ENCODE measurements around the gene TMA16.
A peak's percentile ranks its signal among the peaks of the same experiment; 100 is the strongest.
"Not testable (repeated sequence)": the region's sequence is repeated elsewhere in the genome, so short reads cannot be mapped to it uniquely, and the experiment has no call there.

TMA16 gene

GRCh38 chr4:163489929-163490328 lies 4.6 kb upstream of the TMA16 start:
- no peak overlapping the region for H3K4me3 Mint-ChIP-seq
- DNase-seq = no peak
- H3K9me3 Mint-ChIP-seq = no peaks in the 10 kb centered on the region
- no peak for ATAC-seq
- H3K27me3 Mint-ChIP-seq = peaks cover 9% of the 10 kb centered on the region
- H3K27ac Mint-ChIP-seq = no peak overlapping the region
- H3K4me1 Mint-ChIP-seq = no peaks in the 10 kb centered on the region

GRCh38 chr4:163492951-163493504 lies 1.5 kb upstream of the TMA16 start:
- Mint-ChIP-seq H3K9me3 (no peaks in the 10 kb centered on the region), H3K4me1 (peaks cover 21% of the 10 kb centered on the region), H3K4me3 (peak overlapping the region; percentile 99 to 100), H3K27me3 (peaks cover 9% of the 10 kb centered on the region), H3K27ac (no peak overlapping the region)
- DNase-seq = no peak
- ATAC-seq = no peak

GRCh38 chr4:163493643-163494359 lies 689 bp upstream of the TMA16 start:
- Mint-ChIP-seq H3K27me3 (peaks cover 9% of the 10 kb centered on the region), H3K4me1 (peaks cover 22% of the 10 kb centered on the region), H3K27ac (peak overlapping the region; percentile 99 to 100), H3K4me3 (peak overlapping the region; percentile 99 to 100), H3K9me3 (no peaks in the 10 kb centered on the region)
- no peak for DNase-seq
- ATAC-seq = peak; percentile 53

- no peaks in the 10 kb centered on the region for H3K9me3 Mint-ChIP-seq
- DNase-seq = no peak
- H3K4me3 Mint-ChIP-seq = peak overlapping the region; percentile 85 to 92
- ATAC-seq = no peak
- H3K4me1 Mint-ChIP-seq = peaks cover 22% of the 10 kb centered on the region
- no peaks in the 10 kb centered on the region for H3K27me3 Mint-ChIP-seq
- peak overlapping the region; percentile 52 to 59 for H3K27ac Mint-ChIP-seq
These were observed 1.4 kb downstream of the TMA16 start for GRCh38 chr4:163495900-163496299.

GRCh38 chr4:163500586-163500985 lies 6.1 kb downstream of the TMA16 start:
- Mint-ChIP-seq H3K4me1 (peaks cover 44% of the 10 kb centered on the region), H3K9me3 (no peaks in the 10 kb centered on the region), H3K27ac (peak overlapping the region in 1 of 2 donors; percentile 19), H3K27me3 (no peaks in the 10 kb centered on the region), H3K4me3 (no peak overlapping the region)
- DNase-seq (no peak), ATAC-seq (no peak)

GRCh38 chr4:163505374-163505773 lies 10.9 kb downstream of the TMA16 start:
- ATAC-seq = no peak
- no peaks in the 10 kb centered on the region for H3K27me3 Mint-ChIP-seq
- no peak overlapping the region for H3K27ac Mint-ChIP-seq
- H3K4me1 Mint-ChIP-seq = peaks cover 25% of the 10 kb centered on the region
- no peaks in the 10 kb centered on the region for H3K9me3 Mint-ChIP-seq
- DNase-seq = no peak
- H3K4me3 Mint-ChIP-seq = no peak overlapping the region

GRCh38 chr4:163515198-163515597 lies 20.7 kb downstream of the TMA16 start:
- no peak overlapping the region for H3K27ac Mint-ChIP-seq
- no peaks in the 10 kb centered on the region for H3K9me3 Mint-ChIP-seq

GRCh38 chr4:163523791-163524365 lies 29.4 kb downstream of the TMA16 start:
- ATAC-seq = no peak
- Mint-ChIP-seq H3K27ac (no peak overlapping the region), H3K4me1 (no peaks in the 10 kb centered on the region), H3K4me3 (no peak overlapping the region), H3K9me3 (no peaks in the 10 kb centered on the region), H3K27me3 (no peaks in the 10 kb centered on the region)
- no peak for DNase-seq

More at GRCh38 chr4:163515198-163515597, 20.7 kb downstream of the TMA16 start:
- DNase-seq = no peak
- H3K4me1 Mint-ChIP-seq = no peaks in the 10 kb centered on the region
- no peak overlapping the region for H3K4me3 Mint-ChIP-seq
- no peak for ATAC-seq
- H3K27me3 Mint-ChIP-seq = no peaks in the 10 kb centered on the region

GRCh38 chr4:163525982-163526381 lies 31.5 kb downstream of the TMA16 start:
- no peaks in the 10 kb centered on the region for H3K9me3 Mint-ChIP-seq
- no peak for DNase-seq
- H3K27ac Mint-ChIP-seq = no peak overlapping the region
- no peak for ATAC-seq
- no peaks in the 10 kb centered on the region for H3K4me1 Mint-ChIP-seq
- no peaks in the 10 kb centered on the region for H3K27me3 Mint-ChIP-seq
- H3K4me3 Mint-ChIP-seq = no peak overlapping the region

GRCh38 chr4:163527172-163527571 lies 32.7 kb downstream of the TMA16 start:
- Mint-ChIP-seq H3K27me3 (no peaks in the 10 kb centered on the region), H3K4me1 (no peaks in the 10 kb centered on the region), H3K27ac (no peak overlapping the region), H3K4me3 (no peak overlapping the region), H3K9me3 (no peaks in the 10 kb centered on the region)
- no peak for ATAC-seq
- DNase-seq = no peak

- no peaks in the 10 kb centered on the region for H3K27me3 Mint-ChIP-seq
- no peak overlapping the region for H3K27ac Mint-ChIP-seq
- H3K9me3 Mint-ChIP-seq = no peaks in the 10 kb centered on the region
- H3K4me3 Mint-ChIP-seq = no peak overlapping the region
- DNase-seq (no peak), ATAC-seq (no peak)
- H3K4me1 Mint-ChIP-seq = no peaks in the 10 kb centered on the region
These were observed 34.2 kb downstream of the TMA16 start for GRCh38 chr4:163528653-163529052.

GRCh38 chr4:163534056-163534455 lies 39.6 kb downstream of the TMA16 start:
- ATAC-seq (no peak), DNase-seq (no peak)
- Mint-ChIP-seq H3K27ac (no peak overlapping the region), H3K27me3 (no peaks in the 10 kb centered on the region), H3K9me3 (no peaks in the 10 kb centered on the region), H3K4me1 (no peaks in the 10 kb centered on the region), H3K4me3 (no peak overlapping the region)

GRCh38 chr4:163535657-163536056 lies 41.2 kb downstream of the TMA16 start:
- H3K27me3 Mint-ChIP-seq = no peaks in the 10 kb centered on the region
- no peak overlapping the region for H3K27ac Mint-ChIP-seq
- H3K4me3 Mint-ChIP-seq = no peak overlapping the region
- no peaks in the 10 kb centered on the region for H3K9me3 Mint-ChIP-seq
- no peaks in the 10 kb centered on the region for H3K4me1 Mint-ChIP-seq
- DNase-seq = no peak
- no peak for ATAC-seq

GRCh38 chr4:163536091-163536490 lies 41.6 kb downstream of the TMA16 start:
- H3K27ac Mint-ChIP-seq = no peak overlapping the region
- no peaks in the 10 kb centered on the region for H3K4me1 Mint-ChIP-seq
- DNase-seq = no peak
- no peaks in the 10 kb centered on the region for H3K27me3 Mint-ChIP-seq
- no peak overlapping the region for H3K4me3 Mint-ChIP-seq
- ATAC-seq = no peak
- no peaks in the 10 kb centered on the region for H3K9me3 Mint-ChIP-seq

- DNase-seq (no peak), ATAC-seq (no peak)
- no peaks in the 10 kb centered on the region for H3K27me3 Mint-ChIP-seq
- H3K4me3 Mint-ChIP-seq = no peak overlapping the region
- H3K4me1 Mint-ChIP-seq = no peaks in the 10 kb centered on the region
- H3K27ac Mint-ChIP-seq = no peak overlapping the region
- no peaks in the 10 kb centered on the region for H3K9me3 Mint-ChIP-seq
These were observed 42.6 kb downstream of the TMA16 start for GRCh38 chr4:163537114-163537513.

- not testable (repeated sequence) for H3K27ac Mint-ChIP-seq, DNase-seq, H3K27me3 Mint-ChIP-seq, ATAC-seq, H3K4me3 Mint-ChIP-seq, H3K4me1 Mint-ChIP-seq, H3K9me3 Mint-ChIP-seq
These were observed 44.3 kb downstream of the TMA16 start for GRCh38 chr4:163538820-163539219.

Measured in stimulated activated naive CD8-positive, alpha-beta T cell treated with anti-CD3 and anti-CD28 coated beads, Interleukin-15, amount 100 ng/mL, for 72 hours (primary cell).